ENCODE measurements around the gene TSPAN17. TPM values are rescaled to one million over a fixed set of nuclear protein-coding genes. Genes with fewer than 3 reads are reported as not detected.

Gene TSPAN17
- polyA plus RNA-seq, 1 of the 3 experiments (the other 2 are of a cell fraction), result 61.7 TPM

DNA sequence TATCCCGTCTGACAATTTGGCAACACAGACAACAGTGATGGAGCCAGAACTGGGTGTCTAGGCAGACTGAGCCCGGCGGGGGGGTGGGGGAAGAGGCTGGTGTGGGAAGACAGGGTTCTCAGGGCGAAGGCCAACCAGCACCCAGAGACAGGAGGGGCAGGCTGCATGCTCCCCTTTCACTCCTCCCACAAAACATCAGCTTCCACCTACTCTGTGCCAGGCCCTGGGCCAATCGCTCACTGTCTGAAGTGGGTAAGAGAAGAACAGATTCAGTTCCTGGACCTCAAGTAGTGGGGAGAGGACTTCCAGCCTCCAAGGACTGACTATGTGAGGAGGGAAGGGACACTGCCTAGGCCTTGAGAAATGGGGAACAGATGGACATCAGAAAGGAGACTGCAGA, 19.7 kb upstream of the TSPAN17 start:
- H2AFZ ChIP-seq (ENCODE audit: low read depth), result no peak overlapping the region
- H3F3A ChIP-seq (replicated peaks; ENCODE audit: insufficient read depth), result no peaks in the 10 kb centered on the region
- POLR2A ChIA-PET, result no interaction called here
- no peak overlapping the region for H3K4me2 ChIP-seq
- H4K20me1 ChIP-seq (ENCODE audit: insufficient read depth), result no peaks in the 10 kb centered on the region
- H3K27me3 ChIP-seq (ENCODE audit: insufficient read depth), result peaks cover 28% of the 10 kb centered on the region; the same call in 1 of the 2 replicates
- no peak for DNase-seq
- no peak overlapping the region for H3K9ac ChIP-seq
- no peaks in the 10 kb centered on the region for H3K79me2 ChIP-seq (ENCODE audit: insufficient read depth)
- 73% methylated on average over 5 of the region's 5 CpGs for WGBS (ENCODE audit: low lambda C conversion rate)
- H3K27ac ChIP-seq (ENCODE audit: low read depth in 2 of 2, low read length in 1 of 2), result no peak overlapping the region
- H3K4me3 ChIP-seq (ENCODE audit: low read depth in 2 of 2, low read length in 1 of 2), result no peak overlapping the region
- no peaks in the 10 kb centered on the region for H3K36me3 ChIP-seq (replicated peaks in 1 of 2; ENCODE audit: control insufficient read depth in 1 of 2, insufficient read depth in 2 of 2, low read length in 1 of 2)
- H3K4me1 ChIP-seq (ENCODE audit: control insufficient read depth in 1 of 2, insufficient read depth in 2 of 2, low read depth in 1 of 2, low read length in 1 of 2), result peaks cover 0 to 9% of the 10 kb centered on the region in 2 experiments; a peak in 1 of 4 replicates
- CTCF ChIA-PET, result interaction anchor here (0.6 kb wide), 1 partner anchor 31 kb away, joined by 3 read pairs; no protein-coding TSS in a partner anchor
- no peaks in the 10 kb centered on the region for H3K9me3 ChIP-seq
- TF ChIP-seq GABPA (IDR thresholded peaks at IDR 0.05; ENCODE audit: low read depth) (no peak), ELF1 (IDR thresholded peaks at IDR 0.05) (no peak), EZH2phosphoT487 (IDR thresholded peaks at IDR 0.05; ENCODE audit: borderline replicate concordance, low read depth) (no peak), POLR2AphosphoS5 (IDR thresholded peaks at IDR 0.05; ENCODE audit: low read depth, low read length) (no peak), SIN3A (IDR thresholded peaks at IDR 0.05; ENCODE audit: borderline replicate concordance, low read depth, low read length) (no peak), EP300 (IDR thresholded peaks at IDR 0.05; ENCODE audit: borderline replicate concordance in 1 of 2, low read depth in 1 of 2, low read length in 1 of 2) (no peak), TAF1 (IDR thresholded peaks at IDR 0.05; ENCODE audit: borderline replicate concordance, low read depth, low read length) (no peak)
- TF ChIP-seq, protein P1, sequence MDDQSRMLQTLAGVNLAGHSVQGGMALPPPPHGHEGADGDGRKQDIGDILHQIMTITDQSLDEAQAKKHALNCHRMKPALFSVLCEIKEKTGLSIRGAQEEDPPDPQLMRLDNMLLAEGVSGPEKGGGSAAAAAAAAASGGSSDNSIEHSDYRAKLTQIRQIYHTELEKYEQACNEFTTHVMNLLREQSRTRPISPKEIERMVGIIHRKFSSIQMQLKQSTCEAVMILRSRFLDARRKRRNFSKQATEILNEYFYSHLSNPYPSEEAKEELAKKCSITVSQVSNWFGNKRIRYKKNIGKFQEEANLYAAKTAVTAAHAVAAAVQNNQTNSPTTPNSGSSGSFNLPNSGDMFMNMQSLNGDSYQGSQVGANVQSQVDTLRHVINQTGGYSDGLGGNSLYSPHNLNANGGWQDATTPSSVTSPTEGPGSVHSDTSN (IDR thresholded peaks at IDR 0.05), result no peak
- H3K9me2 ChIP-seq, result no peaks in the 10 kb centered on the region

DNA sequence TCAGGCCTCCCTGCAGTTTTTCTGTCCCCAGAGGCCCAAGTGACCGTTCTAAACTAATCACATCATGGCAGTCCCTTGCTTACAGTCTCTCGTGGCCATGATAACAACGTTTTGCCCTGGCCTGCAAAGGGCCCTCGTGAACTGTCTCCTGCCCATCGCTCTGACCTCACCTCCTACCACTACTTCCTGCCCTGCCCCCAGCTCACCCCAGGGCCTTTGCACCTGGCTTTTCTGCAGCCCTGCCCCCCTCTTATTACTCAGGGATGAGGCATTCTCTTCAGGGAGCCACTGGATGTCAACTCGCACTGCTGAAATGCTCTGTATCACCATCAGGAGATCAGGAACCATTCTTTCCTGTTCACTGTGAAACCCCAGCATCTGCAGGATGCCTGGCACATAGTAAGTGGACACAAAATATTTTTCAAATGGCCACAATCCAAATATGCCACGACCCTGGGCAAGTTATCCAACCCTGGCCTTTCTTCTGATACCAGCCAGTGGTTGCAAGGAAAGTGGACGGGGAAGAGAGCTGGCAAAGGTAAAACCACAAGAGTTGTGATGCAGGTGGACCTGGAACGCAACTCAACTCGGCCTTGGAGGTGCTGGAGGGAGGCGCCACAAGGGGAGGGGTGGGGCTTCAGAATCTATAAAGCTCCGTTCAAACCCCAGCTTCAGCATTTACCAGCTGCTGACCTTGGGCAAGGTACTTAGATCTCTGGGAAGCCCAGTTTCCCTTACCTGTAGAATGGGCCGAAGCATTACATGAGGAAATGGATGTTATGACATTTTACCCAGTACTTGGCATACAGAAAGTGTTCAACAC, 18.7 kb upstream of the TSPAN17 start:
- no peak for TF ChIP-seq SIN3A (IDR thresholded peaks at IDR 0.05; ENCODE audit: borderline replicate concordance, low read depth, low read length)
- TF ChIP-seq ELF1 (IDR thresholded peaks at IDR 0.05), result no peak
- H3F3A ChIP-seq (replicated peaks; ENCODE audit: insufficient read depth), result no peaks in the 10 kb centered on the region
- H3K79me2 ChIP-seq (ENCODE audit: insufficient read depth), result no peaks in the 10 kb centered on the region
- H3K27ac ChIP-seq (ENCODE audit: low read depth in 2 of 2, low read length in 1 of 2), result no peak overlapping the region
- no peak overlapping the region for H3K9ac ChIP-seq
- peaks cover 33% of the 10 kb centered on the region; the same call in 1 of the 2 replicates for H3K27me3 ChIP-seq (ENCODE audit: insufficient read depth)
- POLR2A ChIA-PET, result no interaction called here
- CTCF ChIA-PET, result interaction anchor here (1.0 to 3.5 kb wide), 4 partner anchors 8 to 55 kb away, joined by 3 to 16 read pairs (median 10); partner anchors contain the start of gene TSPAN17
- no peaks in the 10 kb centered on the region for H3K36me3 ChIP-seq (replicated peaks in 1 of 2; ENCODE audit: control insufficient read depth in 1 of 2, insufficient read depth in 2 of 2, low read length in 1 of 2)
- no peak overlapping the region for H3K4me3 ChIP-seq (ENCODE audit: low read depth in 2 of 2, low read length in 1 of 2)
- H3K4me1 ChIP-seq (ENCODE audit: control insufficient read depth in 1 of 2, insufficient read depth in 2 of 2, low read depth in 1 of 2, low read length in 1 of 2), result peaks cover 0 to 9% of the 10 kb centered on the region in 2 experiments; a peak in 1 of 4 replicates
- no peaks in the 10 kb centered on the region for H4K20me1 ChIP-seq (ENCODE audit: insufficient read depth)
- 81% methylated on average over 13 of the region's 13 CpGs for WGBS (ENCODE audit: low lambda C conversion rate)
- H3K9me2 ChIP-seq, result no peaks in the 10 kb centered on the region
- no peak overlapping the region for H2AFZ ChIP-seq (ENCODE audit: low read depth)
- DNase-seq, result no peak
- H3K4me2 ChIP-seq, result no peak overlapping the region
- no peaks in the 10 kb centered on the region for H3K9me3 ChIP-seq
